GM12891 (cell line): Measurements from ENCODE around the gene LRATD1.

ENCODE experiments used
- PAX5 ChIP-seq: IDR thresholded peaks from 2 replicates; pipeline ENCODE4 v1.6.1; 2011; ENCODE audit warnings: low read length, moderate library complexity, mild to moderate bottlenecking; ENCODE audit not compliant: insufficient read depth, severe bottlenecking
- POLR2A ChIP-seq: IDR thresholded peaks from 2 replicates; pipeline ENCODE4 v1.6.1; 2011; ENCODE audit warnings: low read depth, low read length, control low read depth
- POLR2AphosphoS5 ChIP-seq: IDR thresholded peaks from 2 replicates; pipeline ENCODE4 v1.6.1; 2011; ENCODE audit warnings: low read depth, low read length, control low read depth
- SPI1 ChIP-seq: IDR thresholded peaks from 2 replicates; pipeline ENCODE4 v1.6.1; 2011; ENCODE audit warnings: low read depth, low read length, control low read depth
- TAF1 ChIP-seq: IDR thresholded peaks from 2 replicates; pipeline ENCODE4 v1.6.1; 2011; ENCODE audit warnings: low read depth, low read length, control low read depth

GRCh38 chr2:14615760-14616159, 16.8 kb upstream of the LRATD1 start:
- TF ChIP-seq POLR2A: no peak
- TF ChIP-seq POLR2AphosphoS5: no peak
- no peak for TF ChIP-seq TAF1
- TF ChIP-seq SPI1: no peak
- no peak for TF ChIP-seq PAX5
